HAP-1 (cell line): ENCODE measurements around the gene PDZRN3.
"Not testable (repeated sequence)": the region's sequence is repeated elsewhere in the genome, so short reads cannot be mapped to it uniquely, and the experiment has no call there.

Experiments used
- DNase-seq, 2 experiments: peaks; one replicate each; pipeline ENCODE4 v3.0.0-alpha.2; 2016 to 2020; ENCODE audit warnings: low spot score in 2 of 2
- H3K27me3 ChIP-seq: fragments of 250-450 bp; sonication (Bioruptor Pico); 2 replicates; pipeline ENCODE4 v1.5.1; 2020; ENCODE audit warnings: low read depth, mild to moderate bottlenecking, moderate library complexity
- H3K36me3 ChIP-seq: fragments of 250-450 bp; sonication (Bioruptor Pico); replicated peaks from 2 replicates; pipeline ENCODE4 v1.5.1; 2020; ENCODE audit warnings: mild to moderate bottlenecking
- H3K4me1 ChIP-seq: fragments of 250-450 bp; sonication (Bioruptor Pico); 2 replicates; pipeline ENCODE4 v1.5.1; 2020; ENCODE audit warnings: mild to moderate bottlenecking
- H3K4me3 ChIP-seq: fragments of 250-450 bp; sonication (Bioruptor Pico); 2 replicates; pipeline ENCODE4 v1.5.1; 2020; ENCODE audit warnings: mild to moderate bottlenecking, moderate library complexity
- H3K9me3 ChIP-seq: fragments of 250-450 bp; sonication (Bioruptor Pico); 2 replicates; pipeline ENCODE4 v1.5.1; 2020; ENCODE audit warnings: mild to moderate bottlenecking, moderate library complexity
- in situ Hi-C: fragments of 300-500 bp; cut with MboI; formaldehyde crosslinking; loops from 3 replicates; pipeline ENCODE4 v1.14.3; 2020; ENCODE audit warnings: low sequenced_read_pairs, inconsistent platforms, mixed read lengths

PDZRN3 gene

DNA sequence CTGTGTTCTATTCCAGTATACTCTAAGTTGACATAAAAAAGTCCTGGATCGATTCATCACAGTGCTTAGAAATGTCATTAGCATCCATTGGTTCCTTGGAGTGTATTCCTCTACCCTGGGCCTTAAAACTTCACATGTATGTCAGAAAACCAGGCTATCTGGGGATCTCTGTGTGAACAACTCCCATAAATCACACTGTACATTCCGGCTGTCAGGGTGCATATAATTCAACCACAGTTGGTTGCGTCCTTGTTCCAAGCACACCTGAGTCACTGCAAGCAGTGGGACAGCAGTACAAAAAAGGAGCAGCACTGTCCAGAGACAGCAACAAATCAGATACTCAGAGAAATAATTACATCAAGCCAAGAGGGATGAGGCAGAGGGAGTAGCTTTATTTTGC lies 52.4 kb downstream of the PDZRN3 start:
- no peaks in the 10 kb centered on the region for H3K27me3 ChIP-seq
- in situ Hi-C loops, result no loop called here
- peaks cover 34% of the 10 kb centered on the region for H3K4me1 ChIP-seq
- H3K4me3 ChIP-seq, result no peak overlapping the region
- no peaks in the 10 kb centered on the region for H3K9me3 ChIP-seq
- no peaks in the 10 kb centered on the region for H3K36me3 ChIP-seq
- DNase-seq, result peak; percentile 20 to 32

DNA sequence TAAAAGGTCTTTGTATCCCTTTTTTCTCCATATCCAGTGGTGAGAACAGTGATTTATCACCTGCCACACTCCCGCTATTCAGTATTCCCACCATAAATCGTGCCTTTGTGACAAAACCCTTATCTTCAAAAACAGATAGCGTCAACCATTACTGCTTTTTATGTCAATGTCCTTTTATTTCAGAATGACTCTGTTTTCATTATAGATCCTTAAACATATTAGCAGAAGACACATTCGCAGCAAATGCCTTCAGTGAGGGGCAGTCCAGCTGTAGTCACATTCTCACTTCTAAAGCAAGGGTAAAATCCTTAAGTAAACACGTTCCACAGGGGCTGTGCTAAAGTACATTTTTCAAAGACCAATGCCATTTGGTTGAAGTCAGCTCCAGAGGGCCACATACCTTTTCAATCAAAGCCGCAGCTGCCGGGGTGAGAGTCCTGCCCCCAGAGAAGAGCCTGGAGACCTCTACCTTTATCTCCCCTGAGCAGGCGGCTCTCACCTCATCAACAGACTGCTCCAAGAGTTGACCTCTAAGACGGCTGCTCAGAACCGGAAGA lies 53.4 kb downstream of the PDZRN3 start:
- DNase-seq, result peak; percentile 57 to 91
- peaks cover 41% of the 10 kb centered on the region for H3K4me1 ChIP-seq
- H3K27me3 ChIP-seq, result no peaks in the 10 kb centered on the region
- no peaks in the 10 kb centered on the region for H3K9me3 ChIP-seq
- in situ Hi-C loops, result no loop called here
- no peak overlapping the region for H3K4me3 ChIP-seq
- H3K36me3 ChIP-seq, result no peaks in the 10 kb centered on the region

DNA sequence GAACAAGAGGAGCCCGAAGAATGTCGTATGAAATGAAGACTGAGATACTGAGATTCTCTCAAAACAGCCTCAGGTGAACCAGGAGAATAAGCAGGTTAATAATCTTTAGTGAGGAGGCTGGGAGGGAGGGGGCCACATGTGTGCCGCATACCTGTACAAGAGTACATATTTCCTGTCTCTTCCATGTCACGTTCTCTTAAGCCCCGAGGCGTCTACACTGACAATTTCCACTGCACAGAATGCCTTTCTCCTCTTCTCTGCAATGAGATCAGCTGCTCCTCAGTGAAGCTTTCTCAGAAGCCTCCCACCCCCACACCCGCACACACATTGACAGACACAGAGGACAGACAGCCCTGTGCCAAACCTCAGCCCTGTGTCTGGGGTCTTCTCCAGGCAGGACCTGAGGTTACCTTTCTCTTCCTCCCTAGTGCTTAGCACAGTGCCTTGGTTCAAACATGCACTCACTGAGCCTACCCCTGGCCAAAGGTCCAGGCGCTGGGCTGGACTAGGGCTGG lies 55.4 kb downstream of the PDZRN3 start:
- Histone ChIP-seq H3K9me3 (no peaks in the 10 kb centered on the region), H3K4me1 (peaks cover 44% of the 10 kb centered on the region), H3K27me3 (no peaks in the 10 kb centered on the region), H3K4me3 (no peak overlapping the region), H3K36me3 (no peaks in the 10 kb centered on the region)
- in situ Hi-C loops, result no loop called here
- no peak for DNase-seq

DNA sequence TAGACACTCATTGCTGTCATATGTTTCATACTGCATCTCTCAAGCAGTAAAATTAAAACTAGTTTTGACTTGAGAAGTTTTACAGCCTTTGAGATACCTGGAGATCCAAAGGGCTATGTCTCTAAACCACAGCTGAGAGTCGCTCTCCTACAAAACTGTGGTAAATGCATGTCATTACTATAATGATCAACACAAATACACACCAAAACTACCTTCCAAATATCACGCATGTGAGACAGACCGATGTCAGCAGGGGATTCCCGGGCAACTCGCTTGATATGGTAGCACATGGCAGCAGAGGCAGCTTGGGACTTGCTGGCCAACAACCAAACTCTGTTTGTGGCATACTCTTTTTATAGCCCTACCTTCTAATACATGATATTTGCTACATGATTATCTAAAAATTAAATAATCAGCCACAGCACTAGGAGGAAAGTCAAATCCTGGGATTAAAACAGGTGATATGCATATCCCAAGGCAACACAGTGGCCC lies 56.3 kb downstream of the PDZRN3 start:
- no peak overlapping the region for H3K4me3 ChIP-seq
- no peak for DNase-seq
- in situ Hi-C loops, result no loop called here
- peaks cover 44% of the 10 kb centered on the region for H3K4me1 ChIP-seq
- no peaks in the 10 kb centered on the region for H3K9me3 ChIP-seq
- H3K27me3 ChIP-seq, result no peaks in the 10 kb centered on the region
- H3K36me3 ChIP-seq, result no peaks in the 10 kb centered on the region

DNA sequence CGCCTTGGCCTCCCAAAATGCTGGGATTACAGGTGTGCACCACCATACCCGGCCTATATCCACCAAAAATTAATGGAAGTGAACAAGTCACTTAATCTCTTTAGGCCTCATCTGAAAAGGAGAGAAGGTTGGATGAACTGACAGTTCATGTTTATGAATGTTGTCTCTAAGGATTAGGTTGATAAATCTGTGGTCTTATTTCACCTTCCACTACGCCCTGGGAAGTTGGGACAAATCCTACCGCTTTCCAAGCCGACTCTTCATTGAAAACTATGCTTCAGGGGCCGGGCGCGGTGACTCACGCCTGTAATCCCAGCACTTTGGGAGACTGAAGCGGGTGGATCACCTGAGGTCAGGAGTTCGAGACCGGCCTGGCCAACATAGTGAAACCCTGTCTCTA lies 59.4 kb downstream of the PDZRN3 start:
- H3K36me3 ChIP-seq, H3K27me3 ChIP-seq, H3K9me3 ChIP-seq, H3K4me3 ChIP-seq, DNase-seq, in situ Hi-C loops: not testable (repeated sequence)
- H3K4me1 ChIP-seq, result peaks cover 20% of the 10 kb centered on the region

DNA sequence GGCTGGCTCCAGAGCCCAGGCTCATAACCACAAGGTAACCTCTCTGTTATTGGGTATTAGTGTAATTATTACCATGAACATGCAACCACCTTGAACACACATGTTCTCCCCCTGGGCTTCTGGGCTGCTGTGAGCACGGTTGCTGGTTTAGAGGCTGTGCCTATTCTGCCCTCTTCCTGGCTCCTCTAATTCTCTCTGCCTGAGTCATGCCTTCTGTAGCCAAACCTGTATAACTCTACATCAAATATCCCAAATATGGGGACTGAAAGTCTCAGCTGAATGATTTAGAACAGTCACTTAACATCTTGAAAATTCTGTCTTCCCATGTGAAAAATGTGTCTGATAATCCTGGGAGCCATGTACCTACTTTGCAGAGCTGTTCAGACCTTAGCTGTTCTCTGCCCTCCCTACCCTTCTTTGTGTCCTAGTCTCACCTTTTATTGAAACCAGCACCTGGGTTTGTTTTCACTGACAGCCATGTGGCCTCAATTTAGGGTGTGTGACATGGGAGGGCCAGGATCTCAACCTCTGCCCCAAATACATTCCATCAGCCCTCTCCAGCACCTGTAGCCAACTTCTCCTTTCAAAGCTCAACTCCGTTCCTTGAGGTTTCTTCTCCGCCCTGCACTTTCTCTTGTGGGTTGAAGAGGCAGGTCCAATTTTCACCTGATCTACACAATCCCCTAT lies 60.7 kb downstream of the PDZRN3 start:
- no peaks in the 10 kb centered on the region for H3K36me3 ChIP-seq
- no peaks in the 10 kb centered on the region for H3K27me3 ChIP-seq
- no peaks in the 10 kb centered on the region for H3K9me3 ChIP-seq
- DNase-seq, result no peak
- in situ Hi-C loops, result no loop called here
- H3K4me3 ChIP-seq, result no peak overlapping the region
- H3K4me1 ChIP-seq, result peaks cover 17% of the 10 kb centered on the region

DNA sequence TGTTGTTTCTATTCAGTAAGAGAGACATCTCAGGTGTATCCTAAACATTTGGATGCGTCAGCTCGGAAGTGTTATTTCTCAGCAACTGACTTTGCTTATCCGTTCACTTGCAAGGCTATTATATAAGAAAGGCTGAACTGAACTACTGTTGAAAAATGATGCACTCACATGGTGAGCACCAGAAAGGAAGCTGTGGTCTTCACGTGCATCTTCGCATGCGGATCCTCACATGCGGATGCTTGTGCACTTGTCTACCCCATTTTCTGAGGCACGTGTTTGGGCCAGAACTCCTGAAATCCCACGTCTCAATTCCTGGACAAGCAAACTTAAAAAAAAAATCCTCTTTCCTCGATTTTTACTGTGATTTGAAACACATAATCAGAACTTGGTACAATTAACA lies 63.2 kb downstream of the PDZRN3 start:
- in situ Hi-C loops, result no loop called here
- Histone ChIP-seq H3K36me3 (no peaks in the 10 kb centered on the region), H3K4me1 (peaks cover 4% of the 10 kb centered on the region), H3K4me3 (no peak overlapping the region), H3K27me3 (no peaks in the 10 kb centered on the region), H3K9me3 (no peaks in the 10 kb centered on the region)
- no peak for DNase-seq

DNA sequence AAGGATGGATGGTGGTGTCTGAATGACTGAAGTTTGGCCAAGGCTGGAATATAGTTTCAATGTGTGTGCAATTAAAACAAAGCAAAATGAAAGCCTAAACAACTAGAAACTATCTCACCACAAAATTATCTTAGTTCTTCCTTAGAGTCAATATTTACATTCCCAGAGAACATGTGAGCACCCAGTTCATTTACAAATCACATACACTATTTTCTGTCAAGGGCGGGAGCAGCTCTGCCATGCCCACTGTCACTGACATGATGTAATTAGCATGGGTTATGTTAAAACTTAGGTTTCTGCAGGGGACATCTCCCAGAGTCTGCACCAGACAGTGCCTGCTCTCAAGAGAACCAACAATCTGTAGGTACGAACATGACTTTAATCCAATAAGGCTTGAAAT lies 65.0 kb downstream of the PDZRN3 start:
- in situ Hi-C loops, result no loop called here
- H3K36me3 ChIP-seq, result no peaks in the 10 kb centered on the region
- H3K4me1 ChIP-seq, result no peaks in the 10 kb centered on the region; the same call in 1 of the 2 replicates
- H3K9me3 ChIP-seq, result no peaks in the 10 kb centered on the region
- H3K4me3 ChIP-seq, result no peak overlapping the region
- no peaks in the 10 kb centered on the region for H3K27me3 ChIP-seq
- DNase-seq, result no peak

DNA sequence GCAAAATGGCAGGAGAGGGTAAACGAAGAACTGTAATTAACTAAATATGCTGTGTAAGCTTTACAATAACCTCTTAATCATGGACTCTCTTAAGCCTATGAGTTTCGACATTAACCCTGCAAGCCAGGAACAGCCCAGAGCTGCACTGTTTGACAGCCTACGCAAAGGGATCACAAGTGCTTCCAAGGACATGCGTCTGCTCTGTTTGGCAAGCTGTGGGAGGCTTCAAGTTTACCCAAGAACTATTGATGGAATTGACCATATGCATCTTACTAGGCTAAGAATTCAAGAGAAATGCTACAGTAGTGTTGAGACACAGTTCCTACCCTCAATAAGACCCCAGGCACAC lies 66.0 kb downstream of the PDZRN3 start:
- in situ Hi-C loops, result no loop called here
- Histone ChIP-seq H3K4me1 (no peaks in the 10 kb centered on the region; the same call in 1 of the 2 replicates), H3K4me3 (no peak overlapping the region), H3K27me3 (no peaks in the 10 kb centered on the region), H3K36me3 (no peaks in the 10 kb centered on the region), H3K9me3 (no peaks in the 10 kb centered on the region)
- DNase-seq, result no peak

DNA sequence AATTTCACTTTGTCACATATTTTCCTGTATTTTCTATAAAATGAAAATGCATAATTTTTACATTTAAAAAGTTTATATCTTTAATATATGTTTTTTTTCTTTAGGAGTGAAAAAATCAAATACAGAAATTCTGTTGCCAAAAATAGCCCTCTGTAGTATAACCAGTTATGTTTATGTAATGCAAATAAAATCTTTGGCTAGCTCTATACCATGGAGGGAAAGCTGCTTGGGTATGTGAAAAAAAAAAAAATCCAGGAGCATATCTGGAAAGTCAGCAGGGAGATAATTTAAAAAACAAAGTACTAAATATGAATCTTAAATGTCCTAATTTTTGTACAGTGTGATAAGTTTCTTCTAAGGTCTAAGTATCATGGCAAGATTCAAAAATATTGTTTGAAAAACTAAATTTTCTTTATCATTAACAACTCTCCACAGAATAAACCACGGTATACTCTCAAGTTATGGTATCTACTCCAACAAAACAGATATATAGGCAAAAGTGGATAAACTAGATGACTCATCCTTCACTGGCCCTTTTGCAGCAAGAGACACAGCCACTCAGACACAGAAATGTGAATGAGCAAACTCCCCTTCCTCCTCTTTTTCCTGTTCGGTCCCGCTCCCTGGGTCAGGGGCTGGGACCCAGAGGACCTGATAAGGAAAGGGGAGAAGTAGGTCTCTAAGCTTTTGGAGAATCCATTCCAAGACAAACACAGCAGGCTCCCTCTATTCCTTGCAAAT lies 66.6 kb downstream of the PDZRN3 start:
- no peaks in the 10 kb centered on the region for H3K36me3 ChIP-seq
- H3K4me3 ChIP-seq, result no peak overlapping the region
- no peaks in the 10 kb centered on the region; the same call in 1 of the 2 replicates for H3K4me1 ChIP-seq
- H3K9me3 ChIP-seq, result no peaks in the 10 kb centered on the region
- in situ Hi-C loops, result no loop called here
- H3K27me3 ChIP-seq, result no peaks in the 10 kb centered on the region
- DNase-seq, result no peak

DNA sequence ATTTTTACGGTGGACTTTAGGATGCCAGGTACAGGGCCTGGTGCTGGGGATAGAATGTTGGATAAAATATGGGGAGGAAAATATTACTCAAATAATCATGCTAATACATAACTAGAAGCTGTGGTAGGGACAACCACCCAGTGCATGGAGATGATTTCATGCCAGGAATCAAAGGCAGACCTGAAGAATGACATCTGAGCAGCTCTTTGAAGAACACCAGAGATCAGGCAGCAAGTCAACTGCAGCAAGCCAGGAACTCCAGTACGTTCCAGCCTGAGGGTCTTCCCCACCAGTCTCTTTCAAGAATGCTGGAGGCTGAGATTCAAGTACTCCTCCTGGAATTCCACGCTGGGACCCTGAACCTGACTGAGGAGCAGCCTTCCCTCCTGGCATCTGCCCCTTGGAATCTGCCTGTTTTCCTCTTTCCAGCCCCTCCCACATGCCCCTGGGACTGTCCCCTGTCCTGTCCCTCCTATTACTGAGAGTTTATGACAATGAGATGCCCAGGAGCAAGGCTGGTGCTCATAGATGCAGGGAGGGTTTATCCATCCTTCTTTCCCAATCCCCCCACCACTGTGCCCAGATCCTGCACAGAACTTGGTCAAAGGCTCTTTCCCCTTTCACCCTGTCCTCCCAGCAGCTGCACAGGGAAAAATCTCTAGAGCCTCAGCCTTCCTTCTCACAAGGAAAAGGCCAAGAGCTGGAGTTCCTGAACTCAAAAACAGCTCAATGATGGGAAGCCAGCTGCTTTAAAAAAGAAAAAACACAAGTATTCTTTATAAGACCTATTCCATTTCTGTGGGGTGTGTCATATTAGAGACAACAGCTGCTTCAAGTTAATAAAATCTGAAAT lies 68.0 kb downstream of the PDZRN3 start:
- no peak overlapping the region for H3K4me3 ChIP-seq
- H3K36me3 ChIP-seq, result no peaks in the 10 kb centered on the region
- DNase-seq, result no peak
- in situ Hi-C loops, result no loop called here
- H3K9me3 ChIP-seq, result no peaks in the 10 kb centered on the region
- H3K27me3 ChIP-seq, result no peaks in the 10 kb centered on the region
- H3K4me1 ChIP-seq, result no peaks in the 10 kb centered on the region; the same call in 1 of the 2 replicates

DNA sequence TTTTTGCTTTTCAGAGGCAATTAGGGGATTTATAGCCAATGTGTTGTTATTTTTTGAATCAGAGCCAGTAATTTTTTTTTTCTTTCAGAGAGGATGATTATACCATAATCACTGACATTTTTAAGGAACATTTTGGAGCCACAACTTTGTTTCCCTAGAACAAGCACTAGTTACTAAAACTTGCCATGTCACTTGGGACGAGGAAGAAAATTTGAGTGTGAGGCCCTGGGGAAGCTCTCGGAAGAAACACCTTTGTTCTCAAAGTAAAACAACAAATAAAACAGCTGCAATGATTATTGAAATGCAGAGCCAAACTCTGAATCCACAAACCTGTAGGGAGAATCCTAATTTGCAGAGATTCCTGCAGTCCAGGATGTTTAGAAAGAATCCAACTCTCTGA lies 69.7 kb downstream of the PDZRN3 start:
- Histone ChIP-seq H3K4me1 (no peaks in the 10 kb centered on the region; the same call in 1 of the 2 replicates), H3K9me3 (no peaks in the 10 kb centered on the region), H3K4me3 (no peak overlapping the region), H3K36me3 (no peaks in the 10 kb centered on the region), H3K27me3 (no peaks in the 10 kb centered on the region)
- DNase-seq, result no peak
- in situ Hi-C loops, result no loop called here

DNA sequence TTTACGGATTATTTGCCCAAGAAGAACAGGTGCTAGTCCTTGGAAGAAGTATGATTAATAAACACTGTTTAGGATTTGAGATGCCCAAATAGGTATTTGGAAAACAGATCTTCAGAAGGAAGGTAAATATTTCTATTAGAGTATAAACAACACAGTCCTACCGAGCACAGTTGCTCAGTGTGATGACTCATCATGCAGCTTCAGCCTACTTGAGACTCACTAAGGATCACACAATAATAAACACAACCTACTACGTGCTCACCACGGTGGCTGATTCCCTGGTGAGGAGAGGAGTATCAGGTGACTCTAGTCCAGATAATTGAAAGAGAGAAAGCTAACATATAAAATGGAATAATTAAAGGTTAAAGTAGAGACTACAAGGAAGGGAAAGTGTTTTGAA lies 72.0 kb downstream of the PDZRN3 start:
- DNase-seq, result no peak
- Histone ChIP-seq H3K9me3 (no peaks in the 10 kb centered on the region), H3K36me3 (no peaks in the 10 kb centered on the region), H3K4me1 (no peaks in the 10 kb centered on the region; the same call in 1 of the 2 replicates), H3K27me3 (no peaks in the 10 kb centered on the region), H3K4me3 (no peak overlapping the region)
- in situ Hi-C loops, result no loop called here
